Activated CD4-positive, alpha-beta T cell treated with anti-CD3 and anti-CD28 coated beads, Interleukin-2, Interleukin-6, amounts not matched to agents 100 ng/mL and 50 ng/mL, durations not matched to agents 16 hours and 8 hours (primary cell): Measurements from ENCODE around the gene VANGL2.
A peak's percentile ranks its signal among the peaks of the same experiment; 100 is the strongest.

Experiments used
- DNase-seq: peaks from one replicate; pipeline ENCODE4 v3.0.0-alpha.2; 2020

The VANGL2 gene

GRCh38 chr1:160400223-160400645 is at the start of gene VANGL2:
Gene VANGL2, plus strand, starts transcription at chr1:160400564. Its CDS starts 15,274 bp downstream, at chr1:160415838.
- DNase-seq, result peak; percentile 28

GRCh38 chr1:160351629-160352028 is 48.7 kb upstream of the VANGL2 start:
- DNase-seq, result no peak

GRCh38 chr1:160352555-160352954 is 47.8 kb upstream of the VANGL2 start:
- DNase-seq, result no peak

- DNase-seq, result no peak
These were observed 47.1 kb upstream of the VANGL2 start for GRCh38 chr1:160353223-160353622.

GRCh38 chr1:160354388-160354985 is 45.9 kb upstream of the VANGL2 start:
- peak; percentile 34 for DNase-seq

GRCh38 chr1:160357286-160358002 is 42.9 kb upstream of the VANGL2 start:
- DNase-seq, result no peak

GRCh38 chr1:160358073-160358472 is 42.3 kb upstream of the VANGL2 start:
- DNase-seq, result no peak

GRCh38 chr1:160359559-160360226 is 40.7 kb upstream of the VANGL2 start:
- no peak for DNase-seq

GRCh38 chr1:160360227-160360695 is 40.1 kb upstream of the VANGL2 start:
- no peak for DNase-seq

- DNase-seq, result no peak
These were observed 39.2 kb upstream of the VANGL2 start for GRCh38 chr1:160361199-160361598.

GRCh38 chr1:160361814-160362167 is 38.6 kb upstream of the VANGL2 start:
- DNase-seq, result no peak

GRCh38 chr1:160362168-160362957 is 38.0 kb upstream of the VANGL2 start:
- DNase-seq, result no peak

GRCh38 chr1:160363010-160363409 is 37.4 kb upstream of the VANGL2 start:
- no peak for DNase-seq

GRCh38 chr1:160363951-160364735 is 36.2 kb upstream of the VANGL2 start:
- no peak for DNase-seq

GRCh38 chr1:160365325-160365724 is 35.0 kb upstream of the VANGL2 start:
- no peak for DNase-seq

- no peak for DNase-seq
These were observed 33.4 kb upstream of the VANGL2 start, which contains the start of gene NHLH1 for GRCh38 chr1:160366731-160367515. Gene NHLH1, plus strand, starts transcription at chr1:160367071. Its CDS starts 3,661 bp downstream, at chr1:160370732.

- no peak for DNase-seq
These were observed 32.9 kb upstream of the VANGL2 start for GRCh38 chr1:160367516-160367900.

- no peak for DNase-seq
These were observed 32.1 kb upstream of the VANGL2 start for GRCh38 chr1:160367934-160368923.

GRCh38 chr1:160369087-160369486 is 31.3 kb upstream of the VANGL2 start:
- no peak for DNase-seq
